ENCODE measurements around the gene FAM135A. TPM values are rescaled to one million over a fixed set of nuclear protein-coding genes. Genes with fewer than 3 reads are reported as not detected.

FAM135A gene
- total and polyA plus RNA-seq, 9 of the 15 experiments (the other 6 are each of a cell fraction or from before 2014, with no cell fraction given), result 7.4 to 32.9 (median 19.2) TPM

DNA sequence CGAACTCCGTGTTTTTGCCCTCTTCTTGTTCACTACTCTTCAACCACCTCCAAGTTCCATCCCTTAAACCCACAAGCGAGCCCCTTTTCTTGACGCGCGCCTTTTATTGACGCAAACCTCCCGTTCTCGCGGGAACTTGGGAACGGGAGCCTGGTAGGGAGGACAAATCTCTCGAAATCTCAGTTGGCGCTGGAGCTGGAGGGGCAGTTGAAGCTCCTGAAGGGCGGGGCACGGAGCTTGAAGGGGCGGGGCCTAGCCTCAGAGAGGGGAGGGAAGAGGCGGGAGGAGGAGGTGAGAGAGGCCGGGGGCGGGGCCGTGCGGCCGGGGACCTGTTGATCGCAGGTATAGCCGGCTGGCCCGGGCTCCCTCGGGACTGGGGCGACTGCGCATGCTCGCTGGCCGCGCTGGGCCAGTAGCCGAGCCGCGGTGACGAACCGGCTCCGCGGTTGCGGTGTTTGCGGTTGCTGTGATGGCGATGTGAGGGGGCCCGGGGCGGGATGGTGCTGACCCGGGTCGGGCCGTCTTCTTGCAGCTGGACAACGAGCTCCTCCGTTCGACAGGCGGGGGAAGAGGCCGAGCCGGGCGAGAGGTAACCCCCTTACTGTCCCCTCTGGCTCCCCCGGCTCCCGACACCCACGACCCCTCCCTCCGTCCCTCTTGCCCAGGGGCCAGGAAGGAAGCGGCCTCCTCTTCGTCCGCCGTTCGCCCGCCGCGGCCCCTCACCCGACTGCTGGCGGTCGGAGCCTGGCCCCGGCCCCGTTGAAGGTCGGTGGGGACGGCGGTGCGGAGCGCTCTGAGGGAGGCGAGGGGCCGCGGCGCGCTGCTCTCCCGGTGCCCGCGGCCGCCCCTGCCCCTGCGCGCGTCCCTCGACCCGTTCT is at the start of gene FAM135A (continued):
- TF ChIP-seq, protein P1, sequence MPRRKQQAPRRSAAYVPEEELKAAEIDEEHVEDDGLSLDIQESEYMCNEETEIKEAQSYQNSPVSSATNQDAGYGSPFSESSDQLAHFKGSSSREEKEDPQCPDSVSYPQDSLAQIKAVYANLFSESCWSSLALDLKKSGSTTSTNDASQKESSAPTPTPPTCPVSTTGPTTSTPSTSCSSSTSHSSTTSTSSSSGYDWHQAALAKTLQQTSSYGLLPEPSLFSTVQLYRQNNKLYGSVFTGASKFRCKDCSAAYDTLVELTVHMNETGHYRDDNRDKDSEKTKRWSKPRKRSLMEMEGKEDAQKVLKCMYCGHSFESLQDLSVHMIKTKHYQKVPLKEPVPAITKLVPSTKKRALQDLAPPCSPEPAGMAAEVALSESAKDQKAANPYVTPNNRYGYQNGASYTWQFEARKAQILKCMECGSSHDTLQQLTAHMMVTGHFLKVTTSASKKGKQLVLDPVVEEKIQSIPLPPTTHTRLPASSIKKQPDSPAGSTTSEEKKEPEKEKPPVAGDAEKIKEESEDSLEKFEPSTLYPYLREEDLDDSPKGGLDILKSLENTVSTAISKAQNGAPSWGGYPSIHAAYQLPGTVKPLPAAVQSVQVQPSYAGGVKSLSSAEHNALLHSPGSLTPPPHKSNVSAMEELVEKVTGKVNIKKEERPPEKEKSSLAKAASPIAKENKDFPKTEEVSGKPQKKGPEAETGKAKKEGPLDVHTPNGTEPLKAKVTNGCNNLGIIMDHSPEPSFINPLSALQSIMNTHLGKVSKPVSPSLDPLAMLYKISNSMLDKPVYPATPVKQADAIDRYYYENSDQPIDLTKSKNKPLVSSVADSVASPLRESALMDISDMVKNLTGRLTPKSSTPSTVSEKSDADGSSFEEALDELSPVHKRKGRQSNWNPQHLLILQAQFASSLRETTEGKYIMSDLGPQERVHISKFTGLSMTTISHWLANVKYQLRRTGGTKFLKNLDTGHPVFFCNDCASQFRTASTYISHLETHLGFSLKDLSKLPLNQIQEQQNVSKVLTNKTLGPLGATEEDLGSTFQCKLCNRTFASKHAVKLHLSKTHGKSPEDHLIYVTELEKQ (CRISPR knock-in tag; IDR thresholded peaks at IDR 0.05), result no peak
- TF ChIP-seq SPI1 (IDR thresholded peaks at IDR 0.05; ENCODE audit: borderline replicate concordance, low read depth, low read length), result no peak
- TF ChIP-seq CHD1 (IDR thresholded peaks at IDR 0.05; ENCODE audit: low read length), result peak; percentile 69
- no peak for TF ChIP-seq MCM5 (IDR thresholded peaks at IDR 0.05; ENCODE audit: low read depth)
- TF ChIP-seq ZNF184 (CRISPR knock-in tag; IDR thresholded peaks at IDR 0.05), result no peak
- TF ChIP-seq NCOR1 (IDR thresholded peaks at IDR 0.05), result no peak
- no peak for TF ChIP-seq ELF4 (CRISPR knock-in tag; IDR thresholded peaks at IDR 0.05)
- TF ChIP-seq, protein P2, sequence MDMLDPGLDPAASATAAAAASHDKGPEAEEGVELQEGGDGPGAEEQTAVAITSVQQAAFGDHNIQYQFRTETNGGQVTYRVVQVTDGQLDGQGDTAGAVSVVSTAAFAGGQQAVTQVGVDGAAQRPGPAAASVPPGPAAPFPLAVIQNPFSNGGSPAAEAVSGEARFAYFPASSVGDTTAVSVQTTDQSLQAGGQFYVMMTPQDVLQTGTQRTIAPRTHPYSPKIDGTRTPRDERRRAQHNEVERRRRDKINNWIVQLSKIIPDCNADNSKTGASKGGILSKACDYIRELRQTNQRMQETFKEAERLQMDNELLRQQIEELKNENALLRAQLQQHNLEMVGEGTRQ (CRISPR knock-in tag; IDR thresholded peaks at IDR 0.05), result no peak
- TF ChIP-seq, protein P3, sequence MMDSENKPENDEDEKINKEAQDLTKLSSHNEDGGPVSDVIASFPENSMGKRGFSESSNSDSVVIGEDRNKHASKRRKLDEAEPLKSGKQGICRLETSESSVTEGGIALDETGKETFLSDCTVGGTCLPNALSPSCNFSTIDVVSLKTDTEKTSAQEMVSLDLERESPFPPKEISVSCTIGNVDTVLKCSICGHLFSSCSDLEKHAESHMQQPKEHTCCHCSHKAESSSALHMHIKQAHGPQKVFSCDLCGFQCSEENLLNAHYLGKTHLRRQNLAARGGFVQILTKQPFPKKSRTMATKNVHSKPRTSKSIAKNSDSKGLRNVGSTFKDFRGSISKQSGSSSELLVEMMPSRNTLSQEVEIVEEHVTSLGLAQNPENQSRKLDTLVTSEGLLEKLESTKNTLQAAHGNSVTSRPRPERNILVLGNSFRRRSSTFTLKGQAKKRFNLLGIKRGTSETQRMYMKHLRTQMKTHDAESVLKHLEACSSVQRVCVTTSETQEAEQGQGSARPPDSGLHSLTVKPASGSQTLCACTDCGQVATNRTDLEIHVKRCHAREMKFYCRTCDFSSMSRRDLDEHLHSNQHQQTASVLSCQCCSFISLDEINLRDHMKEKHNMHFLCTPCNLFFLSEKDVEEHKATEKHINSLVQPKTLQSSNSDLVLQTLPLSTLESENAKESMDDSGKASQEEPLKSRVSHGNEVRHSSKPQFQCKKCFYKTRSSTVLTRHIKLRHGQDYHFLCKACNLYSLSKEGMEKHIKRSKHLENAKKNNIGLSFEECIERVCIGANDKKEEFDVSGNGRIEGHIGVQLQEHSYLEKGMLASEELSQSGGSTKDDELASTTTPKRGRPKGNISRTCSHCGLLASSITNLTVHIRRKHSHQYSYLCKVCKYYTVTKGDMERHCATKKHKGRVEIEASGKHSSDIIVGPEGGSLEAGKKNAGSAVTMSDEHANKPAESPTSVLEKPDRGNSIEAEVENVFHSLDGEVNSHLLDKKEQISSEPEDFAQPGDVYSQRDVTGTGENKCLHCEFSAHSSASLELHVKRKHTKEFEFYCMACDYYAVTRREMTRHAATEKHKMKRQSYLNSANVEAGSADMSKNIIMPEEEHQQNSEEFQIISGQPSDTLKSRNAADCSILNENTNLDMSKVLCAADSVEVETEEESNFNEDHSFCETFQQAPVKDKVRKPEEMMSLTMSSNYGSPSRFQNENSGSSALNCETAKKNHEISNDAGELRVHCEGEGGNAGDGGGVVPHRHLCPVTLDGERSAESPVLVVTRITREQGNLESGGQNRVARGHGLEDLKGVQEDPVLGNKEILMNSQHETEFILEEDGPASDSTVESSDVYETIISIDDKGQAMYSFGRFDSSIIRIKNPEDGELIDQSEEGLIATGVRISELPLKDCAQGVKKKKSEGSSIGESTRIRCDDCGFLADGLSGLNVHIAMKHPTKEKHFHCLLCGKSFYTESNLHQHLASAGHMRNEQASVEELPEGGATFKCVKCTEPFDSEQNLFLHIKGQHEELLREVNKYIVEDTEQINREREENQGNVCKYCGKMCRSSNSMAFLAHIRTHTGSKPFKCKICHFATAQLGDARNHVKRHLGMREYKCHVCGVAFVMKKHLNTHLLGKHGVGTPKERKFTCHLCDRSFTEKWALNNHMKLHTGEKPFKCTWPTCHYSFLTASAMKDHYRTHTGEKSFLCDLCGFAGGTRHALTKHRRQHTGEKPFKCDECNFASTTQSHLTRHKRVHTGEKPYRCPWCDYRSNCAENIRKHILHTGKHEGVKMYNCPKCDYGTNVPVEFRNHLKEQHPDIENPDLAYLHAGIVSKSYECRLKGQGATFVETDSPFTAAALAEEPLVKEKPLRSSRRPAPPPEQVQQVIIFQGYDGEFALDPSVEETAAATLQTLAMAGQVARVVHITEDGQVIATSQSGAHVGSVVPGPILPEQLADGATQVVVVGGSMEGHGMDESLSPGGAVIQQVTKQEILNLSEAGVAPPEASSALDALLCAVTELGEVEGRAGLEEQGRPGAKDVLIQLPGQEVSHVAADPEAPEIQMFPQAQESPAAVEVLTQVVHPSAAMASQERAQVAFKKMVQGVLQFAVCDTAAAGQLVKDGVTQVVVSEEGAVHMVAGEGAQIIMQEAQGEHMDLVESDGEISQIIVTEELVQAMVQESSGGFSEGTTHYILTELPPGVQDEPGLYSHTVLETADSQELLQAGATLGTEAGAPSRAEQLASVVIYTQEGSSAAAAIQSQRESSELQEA (IDR thresholded peaks at IDR 0.05; ENCODE audit: low read depth), result peak; percentile 76; the same call in 1 of the 2 replicates
- TF ChIP-seq SIX5 (IDR thresholded peaks at IDR 0.05; ENCODE audit: borderline replicate concordance in 1 of 2, insufficient read depth in 1 of 2, low read depth in 1 of 2, low read length in 2 of 2), result peak in 1 of 2 experiments; percentile 11; a peak in 1 of 4 replicates
- TF ChIP-seq, protein P4, sequence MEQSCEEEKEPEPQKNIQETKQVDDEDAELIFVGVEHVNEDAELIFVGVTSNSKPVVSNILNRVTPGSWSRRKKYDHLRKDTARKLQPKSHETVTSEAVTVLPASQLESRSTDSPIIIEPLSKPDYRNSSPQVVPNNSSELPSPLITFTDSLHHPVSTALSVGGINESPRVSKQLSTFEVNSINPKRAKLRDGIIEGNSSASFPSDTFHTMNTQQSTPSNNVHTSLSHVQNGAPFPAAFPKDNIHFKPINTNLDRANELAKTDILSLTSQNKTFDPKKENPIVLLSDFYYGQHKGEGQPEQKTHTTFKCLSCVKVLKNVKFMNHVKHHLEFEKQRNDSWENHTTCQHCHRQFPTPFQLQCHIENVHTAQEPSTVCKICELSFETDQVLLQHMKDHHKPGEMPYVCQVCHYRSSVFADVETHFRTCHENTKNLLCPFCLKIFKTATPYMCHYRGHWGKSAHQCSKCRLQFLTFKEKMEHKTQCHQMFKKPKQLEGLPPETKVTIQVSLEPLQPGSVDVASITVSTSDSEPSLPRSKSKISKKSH (CRISPR knock-in tag; IDR thresholded peaks at IDR 0.05), result no peak
- no peak for TF ChIP-seq ARID1B (IDR thresholded peaks at IDR 0.05)
